CD14-positive monocyte (primary cell): ENCODE data around the gene OR2T1. TPM values are rescaled to one million over a fixed set of nuclear protein-coding genes. Genes with fewer than 3 reads are reported as not detected.

Experiments
- DNase-seq, 3 donors: peaks; one replicate each; pipeline ENCODE4 v3.0.0-alpha.2; 2011 to 2022
- H2AFZ ChIP-seq: 2 replicates; pipeline ENCODE4 v1.6.0; 2012; ENCODE audit warnings: mild to moderate bottlenecking, low read depth, low read length, inconsistent platforms; ENCODE audit not compliant: insufficient read depth, poor library complexity, severe bottlenecking
- H3K27ac ChIP-seq, 2 donors: 1 replicate in 1 of 2; 2 replicates in 1 of 2; pipeline ENCODE4 v1.5.1; 2012 to 2013; ENCODE audit warnings: low read length in 2 of 2, control low read depth in 1 of 2, inconsistent platforms in 1 of 2, low read depth in 1 of 2, mild to moderate bottlenecking in 1 of 2
- H3K27me3 ChIP-seq, 2 donors: one replicate each; pipeline versions ENCODE4 v1.6.0 to v1.6.1; 2011 to 2013; ENCODE audit warnings: low read length in 2 of 2; ENCODE audit not compliant: control insufficient read depth in 2 of 2, insufficient read depth in 2 of 2
- H3K36me3 ChIP-seq, 2 donors: replicated peaks in 1 of 2; 1 replicate in 1 of 2; 2 replicates in 1 of 2; pipeline versions ENCODE4 v1.5.1 to v1.6.1; 2012 to 2013; ENCODE audit warnings: low read length in 2 of 2, control low read depth in 1 of 2, inconsistent platforms in 1 of 2, mild to moderate bottlenecking in 1 of 2; ENCODE audit not compliant: insufficient read depth in 2 of 2, control insufficient read depth in 1 of 2
- H3K4me1 ChIP-seq, 2 donors: 1 replicate in 1 of 2; 2 replicates in 1 of 2; pipeline versions ENCODE4 v1.5.1 to v1.6.1; 2012 to 2013; ENCODE audit warnings: low read length in 2 of 2, control low read depth in 1 of 2, inconsistent platforms in 1 of 2, mild to moderate bottlenecking in 1 of 2, moderate library complexity in 1 of 2; ENCODE audit not compliant: insufficient read depth in 2 of 2, control insufficient read depth in 1 of 2
- H3K4me2 ChIP-seq: replicated peaks from 2 replicates; pipeline ENCODE3; 2012; ENCODE audit warnings: low read length, moderate library complexity, mild to moderate bottlenecking; ENCODE audit not compliant: poor library complexity, severe bottlenecking; ENCODE audit errors: extremely low read depth
- H3K4me3 ChIP-seq, 3 experiments: fragments of 200-600 bp in 1 of 3; sonication (generic) in 1 of 3; replicated peaks in 1 of 3; 1 replicate in 2 of 3; 2 replicates in 1 of 3; pipeline ENCODE4 v1.5.1; 2011 to 2013; ENCODE audit warnings: low read length in 3 of 3, mild to moderate bottlenecking in 3 of 3, control low read depth in 2 of 3, low read depth in 2 of 3, inconsistent platforms in 1 of 3, moderate library complexity in 1 of 3
- H3K79me2 ChIP-seq: 2 replicates; pipeline ENCODE4 v1.6.0; 2012; ENCODE audit warnings: mild to moderate bottlenecking, control low read depth, inconsistent platforms, low read length, moderate library complexity; ENCODE audit not compliant: insufficient read depth
- H3K9ac ChIP-seq: 2 replicates; pipeline ENCODE4 v1.6.0; 2017; ENCODE audit warnings: low read length, mild to moderate bottlenecking; ENCODE audit not compliant: insufficient read depth, poor library complexity, severe bottlenecking
- H3K9me3 ChIP-seq, 2 donors: replicated peaks in 1 of 2; 1 replicate in 1 of 2; 2 replicates in 1 of 2; pipeline versions ENCODE4 v1.5.1 to v1.6.1; 2012 to 2013; ENCODE audit warnings: low read length in 2 of 2, control low read depth in 1 of 2; ENCODE audit not compliant: control insufficient read depth in 1 of 2, insufficient read depth in 1 of 2
- H4K20me1 ChIP-seq: 2 replicates; pipeline ENCODE4 v1.6.0; 2012; ENCODE audit warnings: mild to moderate bottlenecking, low read length, control low read depth, moderate library complexity; ENCODE audit not compliant: insufficient read depth
- H3K27ac Mint-ChIP-seq, 7 donors: one replicate each; pipeline ENCODE4 v1.8.0; 2020; ENCODE audit warnings: mild to moderate bottlenecking in 7 of 7, mixed read lengths in 7 of 7, moderate library complexity in 6 of 7, inconsistent platforms in 2 of 7
- H3K27me3 Mint-ChIP-seq, 3 donors: one replicate each; pipeline ENCODE4 v1.8.0; 2021 to 2022; ENCODE audit warnings: low read depth in 3 of 3, mild to moderate bottlenecking in 3 of 3, mixed read lengths in 3 of 3, moderate library complexity in 3 of 3, inconsistent platforms in 1 of 3
- H3K36me3 Mint-ChIP-seq, 2 donors: one replicate each; pipeline ENCODE4 v1.8.0; 2020; ENCODE audit warnings: mixed read lengths in 2 of 2, inconsistent platforms in 1 of 2, mild to moderate bottlenecking in 1 of 2
- H3K4me1 Mint-ChIP-seq: one replicate; pipeline ENCODE4 v1.8.0; 2020; ENCODE audit warnings: mild to moderate bottlenecking, mixed read lengths
- H3K4me3 Mint-ChIP-seq, 2 donors: one replicate each; pipeline ENCODE4 v1.8.0; 2020; ENCODE audit warnings: mild to moderate bottlenecking in 2 of 2, mixed read lengths in 2 of 2, moderate library complexity in 1 of 2
- H3K9me3 Mint-ChIP-seq, 7 donors: one replicate each; pipeline ENCODE4 v1.8.0; 2020 to 2022; ENCODE audit warnings: mixed read lengths in 7 of 7, mild to moderate bottlenecking in 6 of 7, moderate library complexity in 6 of 7, inconsistent platforms in 2 of 7
- WGBS: methylation state at CpG from one replicate; pipeline ENCODE4 v1.1.5; 2013; ENCODE audit warnings: missing lambda C conversion rate; ENCODE audit not compliant: insufficient coverage; 5-methylcytosine and 5-hydroxymethylcytosine counted together
- intact Hi-C, 2 donors: fragments of 100-400 bp; cut with micrococcal nuclease; formaldehyde crosslinking; loops; one replicate each; pipeline versions ENCODE4 v1.15.0 to v1.15.1; 2023
- polyA plus RNA-seq, 3 donors: library from polyadenylated mRNA; depleted of rRNA in 1 of 3; unstranded in 2 of 3; stranded (reverse) in 1 of 3; fragments of 300-500 nt in 2 of 3; fragments of >200 nt in 1 of 3; fragmentation: Illumina TruSeq in 2 of 3; gene quantifications; 1 replicate in 2 of 3; 2 replicates in 1 of 3; pipeline ENCODE4 v1.2.3, GENCODE V29; 2012 to 2021
- TF ChIP-seq, protein P1 (sequence below): fragments of 200-600 bp; IDR thresholded peaks from one replicate; pipeline ENCODE4 v1.8.0; 2022; ENCODE audit warnings: antibody characterized with exemption, mild to moderate bottlenecking

OR2T1 gene
- polyA plus RNA-seq, 3 donors: not detected

DNA sequence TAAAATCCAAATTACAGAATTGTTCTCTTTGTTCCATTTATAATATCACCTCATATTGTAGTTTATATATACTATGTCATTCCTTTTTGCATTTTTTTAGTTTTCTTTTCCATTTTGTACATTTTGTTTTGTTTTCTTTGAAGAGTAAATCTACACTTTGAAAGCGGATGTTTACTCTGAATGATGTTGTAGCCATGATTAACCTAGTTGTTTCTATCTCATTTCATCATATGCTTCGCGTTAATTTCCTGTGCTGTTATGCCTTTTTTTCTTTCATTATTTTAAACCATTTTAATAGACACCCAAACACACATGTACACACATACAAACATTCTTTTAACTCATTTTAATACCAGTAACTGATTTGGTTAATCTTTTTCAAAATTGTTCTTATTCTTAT lies 22.0 kb upstream of the OR2T1 start:
- H3K4me3 ChIP-seq: no peak overlapping the region
- no peaks in the 10 kb centered on the region for H3K27me3 ChIP-seq
- no peaks in the 10 kb centered on the region for H3K79me2 ChIP-seq
- H3K4me2 ChIP-seq: no peak overlapping the region
- no peak overlapping the region for H3K4me3 Mint-ChIP-seq
- no peaks in the 10 kb centered on the region for H3K36me3 Mint-ChIP-seq
- H3K27ac Mint-ChIP-seq: no peak overlapping the region
- DNase-seq: no peak
- H3K4me1 Mint-ChIP-seq: no peaks in the 10 kb centered on the region
- peaks cover 0 to 2% (median 0%) of the 10 kb centered on the region in 7 donors for H3K9me3 Mint-ChIP-seq
- H2AFZ ChIP-seq: no peak overlapping the region
- no peak overlapping the region for H3K9ac ChIP-seq
- no peaks in the 10 kb centered on the region for H3K4me1 ChIP-seq
- no peaks in the 10 kb centered on the region for H4K20me1 ChIP-seq
- H3K27me3 Mint-ChIP-seq: no peaks in the 10 kb centered on the region
- no peak overlapping the region for H3K27ac ChIP-seq
- no peaks in the 10 kb centered on the region for H3K36me3 ChIP-seq
- intact Hi-C loops: no loop called here
- H3K9me3 ChIP-seq: no peaks in the 10 kb centered on the region
- no CpG with 5 or more reads among the region's 3 CpGs for WGBS
- TF ChIP-seq, protein P1, sequence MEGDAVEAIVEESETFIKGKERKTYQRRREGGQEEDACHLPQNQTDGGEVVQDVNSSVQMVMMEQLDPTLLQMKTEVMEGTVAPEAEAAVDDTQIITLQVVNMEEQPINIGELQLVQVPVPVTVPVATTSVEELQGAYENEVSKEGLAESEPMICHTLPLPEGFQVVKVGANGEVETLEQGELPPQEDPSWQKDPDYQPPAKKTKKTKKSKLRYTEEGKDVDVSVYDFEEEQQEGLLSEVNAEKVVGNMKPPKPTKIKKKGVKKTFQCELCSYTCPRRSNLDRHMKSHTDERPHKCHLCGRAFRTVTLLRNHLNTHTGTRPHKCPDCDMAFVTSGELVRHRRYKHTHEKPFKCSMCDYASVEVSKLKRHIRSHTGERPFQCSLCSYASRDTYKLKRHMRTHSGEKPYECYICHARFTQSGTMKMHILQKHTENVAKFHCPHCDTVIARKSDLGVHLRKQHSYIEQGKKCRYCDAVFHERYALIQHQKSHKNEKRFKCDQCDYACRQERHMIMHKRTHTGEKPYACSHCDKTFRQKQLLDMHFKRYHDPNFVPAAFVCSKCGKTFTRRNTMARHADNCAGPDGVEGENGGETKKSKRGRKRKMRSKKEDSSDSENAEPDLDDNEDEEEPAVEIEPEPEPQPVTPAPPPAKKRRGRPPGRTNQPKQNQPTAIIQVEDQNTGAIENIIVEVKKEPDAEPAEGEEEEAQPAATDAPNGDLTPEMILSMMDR: no peak

DNA sequence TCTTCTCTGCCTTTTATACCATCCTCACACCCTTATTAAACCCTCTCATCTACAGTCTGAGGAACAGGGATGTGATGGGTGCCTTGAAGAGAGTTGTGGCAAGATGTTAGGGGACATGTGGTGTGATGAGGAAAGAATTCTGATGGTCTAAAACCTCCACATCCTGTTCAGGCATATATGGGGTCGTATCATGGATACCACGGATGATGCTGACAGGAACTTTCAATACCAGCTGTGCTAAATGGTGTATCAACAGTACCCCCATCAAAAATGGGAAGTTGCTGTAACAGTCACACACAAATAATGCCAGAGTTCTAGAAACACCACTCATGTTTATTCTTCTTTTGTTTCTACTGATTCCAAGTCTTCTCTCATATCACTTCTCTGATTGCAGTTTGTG lies 14.4 kb upstream of the OR2T1 start:
- H3K4me3 Mint-ChIP-seq: no peak overlapping the region
- Histone ChIP-seq H3K36me3 (no peaks in the 10 kb centered on the region), H3K9me3 (peaks cover 0 to 8% of the 10 kb centered on the region in 2 donors), H3K27me3 (no peaks in the 10 kb centered on the region), H3K4me3 (no peak overlapping the region), H3K79me2 (no peaks in the 10 kb centered on the region), H2AFZ (no peak overlapping the region), H3K4me1 (no peaks in the 10 kb centered on the region), H3K27ac (no peak overlapping the region), H3K9ac (no peak overlapping the region), H4K20me1 (no peaks in the 10 kb centered on the region), H3K4me2 (no peak overlapping the region)
- WGBS: 0% methylated on average over 1 of the region's 2 CpGs
- H3K9me3 Mint-ChIP-seq: peaks cover 0 to 9% (median 4%) of the 10 kb centered on the region in 7 donors
- TF ChIP-seq, protein P1: no peak
- H3K27ac Mint-ChIP-seq: no peak overlapping the region
- peaks cover 0 to 3% (median 0%) of the 10 kb centered on the region in 3 donors for H3K27me3 Mint-ChIP-seq
- intact Hi-C loops: no loop called here
- no peak for DNase-seq
- H3K36me3 Mint-ChIP-seq: no peaks in the 10 kb centered on the region
- no peaks in the 10 kb centered on the region for H3K4me1 Mint-ChIP-seq
